ENCODE results near the gene DNMT3B. TPM values are rescaled to one million over a fixed set of nuclear protein-coding genes. Genes with fewer than 3 reads are reported as not detected.
"Not testable (repeated sequence)": the region's sequence is repeated elsewhere in the genome, so short reads cannot be mapped to it uniquely, and the experiment has no call there.

DNMT3B gene
- polyA plus RNA-seq, 3 donors from 2014 or later = 0.16 to 0.85 (median 0.32) TPM

GRCh38 chr20:32790751-32791057 is 28.5 kb downstream of the DNMT3B start:
- no peaks in the 10 kb centered on the region for H3K36me3 Mint-ChIP-seq
- DNase-seq = no peak
- no peaks in the 10 kb centered on the region for H3K27me3 Mint-ChIP-seq (ENCODE audit: low read depth in 3 of 3)
- no peak overlapping the region for H3K4me3 Mint-ChIP-seq
- H3K4me1 Mint-ChIP-seq = peaks cover 2 to 8% of the 10 kb centered on the region in 2 donors
- no peaks in the 10 kb centered on the region for H3K9me3 Mint-ChIP-seq
- H3K27ac Mint-ChIP-seq = no peak overlapping the region

DNA sequence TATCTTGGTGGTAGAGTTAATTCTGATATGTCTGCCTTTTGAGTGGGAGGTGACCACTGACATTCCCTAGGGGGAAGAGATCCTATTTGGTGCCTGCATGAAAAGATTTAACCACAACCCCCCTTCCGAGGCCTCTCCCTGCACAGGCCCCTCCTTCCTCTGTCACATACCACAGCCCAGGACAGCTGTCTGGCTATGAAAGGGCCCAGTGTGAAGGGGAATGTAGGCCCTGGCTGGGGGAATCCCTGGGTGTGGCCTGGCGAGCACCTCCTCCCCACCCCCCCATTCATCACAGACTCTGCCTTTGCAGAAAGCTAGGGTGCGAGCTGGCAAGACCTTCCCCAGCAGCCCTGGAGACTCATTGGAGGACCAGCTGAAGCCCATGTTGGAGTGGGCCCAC is 30.1 kb downstream of the DNMT3B start:
- Mint-ChIP-seq H3K4me1 (peaks cover 2 to 8% of the 10 kb centered on the region in 2 donors), H3K36me3 (no peaks in the 10 kb centered on the region), H3K9me3 (no peaks in the 10 kb centered on the region), H3K27ac (no peak overlapping the region), H3K27me3 (ENCODE audit: low read depth in 3 of 3) (no peaks in the 10 kb centered on the region), H3K4me3 (no peak overlapping the region)
- no peak for DNase-seq

DNA sequence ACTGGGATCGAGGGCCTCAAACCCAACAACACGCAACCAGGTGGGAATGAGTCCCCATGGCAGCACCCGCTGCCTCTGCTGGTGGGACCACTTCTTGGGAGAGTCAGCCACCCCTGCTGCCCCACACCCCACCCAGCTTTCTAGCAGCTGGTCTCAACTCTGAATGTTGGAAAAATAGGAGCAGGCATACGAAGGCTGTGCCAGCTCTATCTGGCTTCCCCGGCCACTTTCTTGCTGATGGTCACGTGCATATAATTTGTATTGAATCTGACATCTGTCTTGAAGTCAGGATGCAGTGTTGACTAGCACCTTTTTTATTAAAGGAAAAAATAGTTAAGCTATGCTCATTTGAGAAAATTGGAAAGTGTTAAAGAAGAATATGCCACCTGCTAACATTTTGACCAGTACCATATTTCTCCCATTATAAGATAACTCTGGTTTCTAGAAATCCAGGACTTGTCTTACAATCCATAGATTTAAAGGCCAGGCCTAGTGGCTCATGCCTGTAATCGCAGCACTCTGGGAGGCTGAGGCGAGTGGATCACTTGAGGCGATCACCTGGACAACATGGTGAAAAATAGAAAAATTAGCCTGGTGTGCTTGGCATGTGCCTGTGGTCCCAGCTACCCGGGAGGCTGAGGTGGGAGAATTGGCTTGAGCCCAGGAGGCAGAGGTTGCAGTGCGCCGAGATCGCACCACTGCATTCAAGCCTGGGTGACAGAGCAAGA is 30.7 kb downstream of the DNMT3B start:
- Mint-ChIP-seq H3K27me3 (ENCODE audit: low read depth in 3 of 3) (no peaks in the 10 kb centered on the region), H3K4me3 (no peak overlapping the region), H3K27ac (no peak overlapping the region), H3K4me1 (peaks cover 2 to 8% of the 10 kb centered on the region in 2 donors), H3K36me3 (no peaks in the 10 kb centered on the region), H3K9me3 (no peaks in the 10 kb centered on the region)
- no peak for DNase-seq

GRCh38 chr20:32796383-32796948 is 34.3 kb downstream of the DNMT3B start:
- Mint-ChIP-seq H3K4me1 (no peaks in the 10 kb centered on the region), H3K9me3 (no peaks in the 10 kb centered on the region), H3K4me3 (no peak overlapping the region), H3K27me3 (ENCODE audit: low read depth in 3 of 3) (no peaks in the 10 kb centered on the region), H3K36me3 (peaks cover 0 to 3% (median 0%) of the 10 kb centered on the region in 3 donors), H3K27ac (no peak overlapping the region)
- no peak for DNase-seq

GRCh38 chr20:32796981-32797451 is 34.8 kb downstream of the DNMT3B start:
- Mint-ChIP-seq H3K4me3 (no peak overlapping the region), H3K4me1 (no peaks in the 10 kb centered on the region), H3K9me3 (no peaks in the 10 kb centered on the region), H3K36me3 (peaks cover 0 to 3% (median 0%) of the 10 kb centered on the region in 3 donors), H3K27me3 (ENCODE audit: low read depth in 3 of 3) (no peaks in the 10 kb centered on the region), H3K27ac (no peak overlapping the region)
- no peak for DNase-seq

DNA sequence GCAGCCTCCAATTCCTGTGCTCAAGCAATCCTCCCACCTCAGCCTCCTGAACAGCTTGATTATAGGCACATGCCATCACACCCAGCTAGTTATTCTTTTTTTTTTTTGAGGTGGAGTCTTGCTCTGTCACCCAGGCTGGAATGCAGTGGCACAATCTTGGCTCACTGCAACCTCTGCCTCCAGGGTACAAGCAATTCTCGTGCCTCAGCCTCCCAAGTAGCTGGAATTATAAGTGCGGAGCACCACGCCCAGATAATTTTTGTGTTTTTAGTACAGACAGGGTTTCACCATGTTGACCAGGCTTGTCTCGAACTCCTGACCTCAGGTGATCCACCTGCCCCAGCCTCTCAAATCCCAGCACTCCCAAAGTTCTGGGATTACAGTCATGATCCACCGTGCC is 35.4 kb downstream of the DNMT3B start:
- not testable (repeated sequence) for DNase-seq; H3K9me3 Mint-ChIP-seq; H3K27ac Mint-ChIP-seq; H3K4me3 Mint-ChIP-seq; H3K36me3 Mint-ChIP-seq; H3K27me3 Mint-ChIP-seq (ENCODE audit: low read depth in 3 of 3); H3K4me1 Mint-ChIP-seq

GRCh38 chr20:32798046-32798981 is 36.1 kb downstream of the DNMT3B start:
- Mint-ChIP-seq H3K27ac (no peak overlapping the region), H3K4me3 (no peak overlapping the region), H3K9me3 (no peaks in the 10 kb centered on the region), H3K4me1 (no peaks in the 10 kb centered on the region), H3K36me3 (peaks cover 0 to 3% (median 0%) of the 10 kb centered on the region in 3 donors), H3K27me3 (ENCODE audit: low read depth in 3 of 3) (no peaks in the 10 kb centered on the region)
- no peak for DNase-seq

DNA sequence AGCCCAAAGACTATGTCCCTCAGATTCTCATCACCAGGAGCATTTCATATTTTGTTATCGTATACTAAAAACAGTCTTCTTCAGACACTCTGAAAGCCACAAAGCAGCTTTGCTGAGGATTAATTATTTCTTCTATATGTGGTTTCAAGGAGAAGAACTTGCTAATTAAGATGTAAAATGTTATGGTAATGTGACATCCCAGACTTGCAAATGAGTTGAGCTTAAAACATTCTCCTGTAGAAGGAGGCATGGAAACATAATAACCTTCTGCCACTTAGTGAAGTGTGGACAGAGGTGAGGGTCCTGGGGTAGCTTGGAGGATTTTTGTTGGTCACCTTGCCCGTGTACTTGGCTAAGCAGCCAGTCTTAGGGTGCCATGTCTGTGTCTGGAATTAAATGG is 40.9 kb downstream of the DNMT3B start:
- Mint-ChIP-seq H3K36me3 (peaks cover 0 to 3% (median 0%) of the 10 kb centered on the region in 3 donors), H3K27me3 (ENCODE audit: low read depth in 3 of 3) (peaks cover 0 to 2% (median 1%) of the 10 kb centered on the region in 3 donors), H3K9me3 (no peaks in the 10 kb centered on the region), H3K4me3 (no peak overlapping the region), H3K27ac (peak overlapping the region in 1 of 6 donors; percentile 56), H3K4me1 (no peaks in the 10 kb centered on the region)
- DNase-seq = no peak

DNA sequence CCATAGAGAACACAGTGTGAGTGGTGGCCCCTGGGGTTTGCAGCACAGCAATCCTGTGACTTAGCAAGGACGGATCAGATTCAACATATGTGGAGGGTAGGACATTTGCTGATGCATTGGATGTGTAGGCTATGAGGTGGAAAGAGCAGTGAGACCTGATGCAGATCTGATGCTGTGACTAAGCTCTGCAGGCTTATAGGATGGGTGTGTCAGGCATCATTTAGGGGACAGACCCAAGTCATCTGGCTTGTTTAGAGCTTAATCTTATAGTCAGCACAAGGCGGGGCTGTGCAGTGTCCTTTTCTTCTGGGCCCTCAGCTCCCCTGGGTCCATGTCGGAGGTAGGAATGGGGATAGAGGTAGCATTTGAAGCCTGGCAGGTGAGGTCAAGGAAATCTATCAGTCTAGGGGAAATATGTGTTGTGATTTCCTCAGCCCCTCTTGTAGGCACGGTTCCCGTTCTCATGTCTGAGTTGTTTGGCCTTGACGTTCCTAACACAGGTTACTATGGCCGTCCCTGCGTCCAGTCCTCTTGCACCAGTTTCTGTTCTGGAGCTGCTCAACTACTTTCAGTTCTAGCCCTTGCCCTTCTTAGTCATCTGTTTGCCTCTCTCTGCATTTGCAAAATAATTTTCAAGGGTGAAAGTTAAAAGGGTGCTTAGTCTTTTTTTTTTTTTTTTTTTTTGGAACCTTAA is 42.0 kb downstream of the DNMT3B start:
- no peak overlapping the region for H3K4me3 Mint-ChIP-seq
- H3K27ac Mint-ChIP-seq = no peak overlapping the region
- DNase-seq = no peak
- peaks cover 0 to 2% (median 1%) of the 10 kb centered on the region in 3 donors for H3K27me3 Mint-ChIP-seq (ENCODE audit: low read depth in 3 of 3)
- H3K36me3 Mint-ChIP-seq = peaks cover 0 to 3% (median 0%) of the 10 kb centered on the region in 3 donors
- no peaks in the 10 kb centered on the region for H3K9me3 Mint-ChIP-seq
- no peaks in the 10 kb centered on the region for H3K4me1 Mint-ChIP-seq

DNA sequence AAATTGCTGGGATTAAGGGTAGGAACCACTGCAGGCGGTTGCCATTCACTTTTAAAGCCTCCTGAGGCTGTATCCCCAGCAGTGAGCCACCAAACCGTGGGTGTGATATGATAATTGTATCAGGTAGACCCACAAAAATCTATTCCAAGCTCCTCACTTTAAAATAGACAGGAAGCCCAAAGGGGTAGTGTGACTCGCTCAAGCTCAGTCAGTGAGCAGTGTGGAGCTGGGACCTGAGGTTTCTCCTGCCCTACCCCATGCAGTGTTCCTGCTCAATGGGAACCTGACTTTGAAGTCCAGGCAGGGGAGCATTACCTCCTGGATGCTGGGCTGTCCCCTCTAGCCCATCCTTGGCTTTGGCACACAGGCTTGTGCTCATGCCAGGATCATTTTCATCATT is 42.6 kb downstream of the DNMT3B start:
- Mint-ChIP-seq H3K9me3 (no peaks in the 10 kb centered on the region), H3K36me3 (peaks cover 0 to 3% (median 0%) of the 10 kb centered on the region in 3 donors), H3K27ac (no peak overlapping the region)

DNA sequence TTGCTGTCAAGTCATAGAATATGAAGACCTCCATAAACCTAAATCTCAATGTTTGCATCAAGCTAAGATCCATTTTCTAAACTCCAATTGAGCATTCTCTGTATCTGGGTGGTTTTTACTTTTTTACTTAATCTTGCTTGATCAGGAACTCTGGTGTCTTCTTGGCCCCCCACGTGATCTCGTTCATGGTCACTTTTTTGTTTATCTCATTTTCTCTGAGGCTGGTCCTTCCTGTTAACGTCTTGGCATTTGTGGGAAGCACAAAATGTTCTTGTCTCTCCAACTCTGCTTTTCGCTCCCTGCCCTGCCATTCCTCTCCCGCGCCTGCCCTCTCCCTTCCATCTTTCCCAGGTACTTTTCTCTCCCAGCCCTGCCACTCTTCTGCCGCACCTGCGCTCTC is 43.5 kb downstream of the DNMT3B start:
- no peak overlapping the region for H3K4me3 Mint-ChIP-seq
- no peaks in the 10 kb centered on the region for H3K36me3 Mint-ChIP-seq
- DNase-seq = no peak
- H3K4me1 Mint-ChIP-seq = no peaks in the 10 kb centered on the region
- H3K9me3 Mint-ChIP-seq = no peaks in the 10 kb centered on the region
- no peak overlapping the region for H3K27ac Mint-ChIP-seq
- H3K27me3 Mint-ChIP-seq (ENCODE audit: low read depth in 3 of 3) = peaks cover 0 to 5% (median 2%) of the 10 kb centered on the region in 3 donors

More for the DNA sequence above, 42.6 kb downstream of the DNMT3B start:
- Mint-ChIP-seq H3K27me3 (ENCODE audit: low read depth in 3 of 3) (peaks cover 0 to 3% (median 2%) of the 10 kb centered on the region in 3 donors), H3K4me3 (no peak overlapping the region), H3K4me1 (no peaks in the 10 kb centered on the region)
- no peak for DNase-seq

DNA sequence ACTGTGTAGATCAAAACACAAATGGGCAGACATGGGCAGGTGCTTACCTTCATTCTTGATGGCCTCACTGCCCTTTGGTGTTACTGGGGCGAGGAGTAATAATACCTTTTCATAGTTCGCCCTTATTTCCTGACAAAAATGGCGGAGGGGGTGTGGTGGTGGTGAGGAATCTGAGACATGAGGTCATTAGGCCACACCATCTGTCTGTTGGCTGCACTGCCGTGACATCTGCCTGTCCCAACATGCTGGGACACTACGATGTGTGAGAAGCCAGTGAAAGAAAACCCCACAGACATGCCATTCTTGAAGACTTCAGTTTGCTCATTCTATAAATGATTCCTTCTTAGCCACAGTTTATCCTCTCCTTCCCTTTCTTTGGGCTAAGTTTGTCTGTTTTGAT is 44.2 kb downstream of the DNMT3B start:
- Mint-ChIP-seq H3K27ac (no peak overlapping the region), H3K4me1 (no peaks in the 10 kb centered on the region), H3K9me3 (no peaks in the 10 kb centered on the region), H3K27me3 (ENCODE audit: low read depth in 3 of 3) (peaks cover 0 to 5% (median 2%) of the 10 kb centered on the region in 3 donors), H3K4me3 (no peak overlapping the region), H3K36me3 (no peaks in the 10 kb centered on the region)
- no peak for DNase-seq

- Mint-ChIP-seq H3K36me3 (no peaks in the 10 kb centered on the region), H3K27ac (no peak overlapping the region), H3K4me1 (no peaks in the 10 kb centered on the region), H3K9me3 (no peaks in the 10 kb centered on the region), H3K4me3 (no peak overlapping the region), H3K27me3 (ENCODE audit: low read depth in 3 of 3) (peaks cover 0 to 5% (median 2%) of the 10 kb centered on the region in 3 donors)
- no peak for DNase-seq
Observed at GRCh38 chr20:32807706-32808105, 45.5 kb downstream of the DNMT3B start.

All from immature natural killer cell (primary cell).